Chondrocyte (in vitro differentiated cells): ENCODE measurements around the gene HEXIM1. TPM values are rescaled to one million over a fixed set of nuclear protein-coding genes. Genes with fewer than 3 reads are reported as not detected.

Source experiments
- DNase-seq: peaks from one replicate; pipeline ENCODE4 v3.0.0; 2021; ENCODE audit warnings: mixed read lengths, low spot score
- H3K27ac Mint-ChIP-seq: one replicate; pipeline ENCODE4 v1.8.0; 2021; ENCODE audit warnings: mild to moderate bottlenecking, moderate library complexity, mixed read lengths; ENCODE audit not compliant: unreplicated experiment
- H3K27me3 Mint-ChIP-seq: 2 replicates; pipeline ENCODE4 v1.8.0; 2021; ENCODE audit warnings: low read depth, mixed read lengths
- H3K36me3 Mint-ChIP-seq: 2 replicates; pipeline ENCODE4 v1.8.0; 2021; ENCODE audit warnings: low read depth, mixed read lengths
- H3K4me1 Mint-ChIP-seq: 2 replicates; pipeline ENCODE4 v1.8.0; 2021; ENCODE audit warnings: low read depth, mild to moderate bottlenecking, mixed read lengths
- H3K4me3 Mint-ChIP-seq: one replicate; pipeline ENCODE4 v1.8.0; 2021; ENCODE audit warnings: mild to moderate bottlenecking, moderate library complexity, mixed read lengths; ENCODE audit not compliant: unreplicated experiment
- H3K9me3 Mint-ChIP-seq: 2 replicates; pipeline ENCODE4 v1.8.0; 2021; ENCODE audit warnings: low read depth, mixed read lengths
- CTCF ChIP-seq: fragments of 200-600 bp; sonication (generic); IDR thresholded peaks from 2 replicates; pipeline ENCODE4 v1.5.0; 2021; ENCODE audit warnings: antibody characterized with exemption, mild to moderate bottlenecking, moderate library complexity
- total RNA-seq: library from RNA; stranded (reverse); gene quantifications from 3 replicates; pipeline ENCODE4 v1.2.1, GENCODE V29; 2021

Gene HEXIM1
- total RNA-seq, 1 donor from 2014 or later = 36.4 TPM

- no peaks in the 10 kb centered on the region for H3K27me3 Mint-ChIP-seq
- H3K9me3 Mint-ChIP-seq = no peaks in the 10 kb centered on the region
- peak within 1 kb of the TSS; percentile 65 for H3K27ac Mint-ChIP-seq
- no peaks in the 10 kb centered on the region for H3K36me3 Mint-ChIP-seq
- H3K4me1 Mint-ChIP-seq = peaks cover 28% of the 10 kb centered on the region
- peak; percentile 100 for TF ChIP-seq CTCF
- H3K4me3 Mint-ChIP-seq = peak within 1 kb of the TSS; percentile 75
- peak; percentile 95 for DNase-seq
Measured at GRCh38 chr17:45135192-45135977, 12.9 kb upstream of the HEXIM1 start, which contains the start of gene ACBD4. Gene ACBD4, plus strand, starts transcription at chr17:45135687. Its CDS starts 458 bp downstream, at chr17:45136145.

- Mint-ChIP-seq H3K27ac (peak overlapping the region; percentile 65), H3K27me3 (no peaks in the 10 kb centered on the region), H3K4me3 (peak overlapping the region; percentile 75), H3K9me3 (no peaks in the 10 kb centered on the region), H3K4me1 (peaks cover 20% of the 10 kb centered on the region), H3K36me3 (no peaks in the 10 kb centered on the region)
- DNase-seq = peak; percentile 81
- no peak for TF ChIP-seq CTCF
Measured at GRCh38 chr17:45135978-45136791, 12.1 kb upstream of the HEXIM1 start.

- no peak for TF ChIP-seq CTCF
- DNase-seq = peak; percentile 72
Measured at GRCh38 chr17:45136846-45137560, 11.3 kb upstream of the HEXIM1 start.

GRCh38 chr17:45137561-45138305, 10.5 kb upstream of the HEXIM1 start:
- H3K36me3 Mint-ChIP-seq = no peaks in the 10 kb centered on the region
- no peak overlapping the region for H3K27ac Mint-ChIP-seq
- no peak overlapping the region for H3K4me3 Mint-ChIP-seq
- H3K27me3 Mint-ChIP-seq = no peaks in the 10 kb centered on the region
- TF ChIP-seq CTCF = no peak
- no peaks in the 10 kb centered on the region for H3K9me3 Mint-ChIP-seq
- DNase-seq = peak; percentile 79
- H3K4me1 Mint-ChIP-seq = peaks cover 17% of the 10 kb centered on the region

More at GRCh38 chr17:45136846-45137560, 11.3 kb upstream of the HEXIM1 start:
- H3K36me3 Mint-ChIP-seq = no peaks in the 10 kb centered on the region
- no peak overlapping the region for H3K27ac Mint-ChIP-seq
- H3K27me3 Mint-ChIP-seq = no peaks in the 10 kb centered on the region
- peaks cover 17% of the 10 kb centered on the region for H3K4me1 Mint-ChIP-seq
- no peaks in the 10 kb centered on the region for H3K9me3 Mint-ChIP-seq
- no peak overlapping the region for H3K4me3 Mint-ChIP-seq
